Measurements from ENCODE around the gene FBXL13.
"Not testable (repeated sequence)": the region's sequence is repeated elsewhere in the genome, so short reads cannot be mapped to it uniquely, and the experiment has no call there.

Gene FBXL13

DNA sequence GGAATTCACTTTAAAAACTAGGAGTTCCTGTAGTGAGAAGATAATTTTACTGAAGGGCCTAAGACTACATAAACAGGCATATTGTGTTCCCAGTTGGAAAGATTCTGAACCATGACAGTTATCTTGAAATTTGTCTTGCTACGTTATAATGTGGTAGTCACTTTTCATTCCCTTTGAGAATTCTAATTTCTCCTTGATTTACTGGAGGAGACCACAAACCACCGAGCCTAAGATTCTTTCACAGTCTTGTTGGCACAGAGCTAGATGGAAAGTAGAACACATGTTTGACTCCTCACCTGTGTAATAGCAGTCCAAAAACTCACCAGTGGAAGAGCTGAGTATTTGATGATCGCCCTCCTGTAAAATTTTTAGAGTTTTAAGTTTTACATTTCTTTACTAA lies 5.2 kb upstream of the FBXL13 start:
- DNase-seq (ENCODE audit: low read depth): no peak

DNA sequence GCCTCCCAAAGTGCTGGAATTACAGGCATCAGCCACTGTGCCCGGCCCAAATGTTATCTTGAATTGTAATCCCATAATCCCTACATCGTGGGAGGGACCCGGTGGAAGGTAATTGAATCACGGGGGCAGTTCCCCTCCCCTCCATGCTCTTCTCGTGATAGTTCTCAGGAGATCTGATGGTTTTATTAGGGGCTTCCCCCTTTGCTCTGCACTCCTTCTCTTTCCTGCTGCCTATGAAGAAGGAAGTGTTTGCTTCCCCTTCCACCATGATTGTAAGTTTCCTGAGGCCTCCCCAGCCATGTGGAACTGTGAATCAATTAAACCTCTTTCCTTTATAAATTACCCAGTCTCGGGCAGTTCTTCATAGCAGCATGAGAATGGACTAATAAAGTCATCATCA lies 3.6 kb upstream of the FBXL13 start:
- not testable (repeated sequence) for DNase-seq (ENCODE audit: low read depth)

DNA sequence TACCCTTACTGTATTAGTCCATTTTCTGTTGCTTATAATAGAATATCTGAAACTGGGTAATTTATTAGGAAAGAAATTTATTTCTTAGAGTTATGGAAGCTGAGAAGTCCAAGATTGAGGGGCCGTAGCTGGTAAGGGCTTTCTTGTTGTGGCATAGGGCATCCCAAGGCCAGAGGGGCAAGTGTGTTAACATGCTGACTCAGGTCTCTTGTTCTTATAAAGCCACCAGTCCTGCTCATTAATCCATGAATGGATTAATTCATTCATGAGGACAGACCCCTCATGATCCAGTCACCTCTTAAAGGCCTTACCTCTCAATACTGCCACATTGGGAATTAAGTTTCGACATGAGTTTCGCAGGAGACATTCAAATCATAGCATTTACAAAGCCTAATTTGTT lies 2.7 kb upstream of the FBXL13 start:
- DNase-seq (ENCODE audit: low read depth): no peak

DNA sequence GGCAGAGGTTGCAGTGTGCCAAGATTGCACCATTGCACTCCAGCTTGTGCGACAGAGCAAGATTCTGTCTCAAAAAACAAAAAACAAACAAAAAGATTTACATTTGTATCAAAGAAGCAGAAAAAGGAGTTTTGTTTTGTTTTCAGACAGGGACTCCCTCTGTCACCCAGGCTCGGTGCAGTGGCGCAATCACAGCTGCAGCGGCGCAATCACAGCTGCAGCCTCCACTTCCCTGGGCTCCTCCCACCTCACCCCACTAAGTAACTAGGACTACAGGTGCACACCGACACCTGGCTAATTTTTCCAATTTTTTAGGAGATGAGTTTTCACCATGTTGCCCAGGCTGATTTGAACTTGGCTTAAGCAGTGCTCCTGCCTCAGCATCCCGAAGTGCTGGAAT lies 2.2 kb upstream of the FBXL13 start:
- no peak for DNase-seq (ENCODE audit: low read depth)

DNA sequence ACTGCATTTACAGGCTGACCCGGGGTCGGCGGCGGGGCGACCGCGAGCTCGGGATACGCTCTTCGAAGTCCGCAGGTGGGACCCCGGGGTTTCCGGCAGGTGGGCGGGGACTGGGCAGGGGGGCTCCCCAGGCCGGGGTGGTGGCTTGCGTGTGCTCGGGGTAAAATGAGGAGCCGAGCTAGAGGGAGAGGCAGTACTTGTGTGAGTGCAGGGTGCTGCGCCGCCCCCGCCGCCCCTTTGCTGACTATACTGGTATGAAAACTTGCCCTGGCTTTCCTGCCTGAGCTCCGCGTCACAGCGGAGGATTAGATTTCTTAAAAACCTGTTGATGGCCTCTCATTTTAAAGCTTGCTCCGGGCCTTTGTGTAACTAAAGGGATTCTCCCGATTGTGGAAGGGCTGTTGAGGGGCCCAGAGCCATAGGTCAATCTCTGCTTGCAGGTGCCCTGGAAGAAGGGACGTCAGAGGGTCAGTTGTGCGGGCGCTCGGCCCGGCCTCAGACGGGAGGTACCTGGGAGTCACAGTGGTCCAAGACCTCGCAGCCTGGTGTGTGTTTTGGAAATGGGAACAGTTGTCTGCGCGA lies 832 bp upstream of the FBXL13 start:
- DNase-seq (ENCODE audit: low read depth): peak; percentile 60

DNA sequence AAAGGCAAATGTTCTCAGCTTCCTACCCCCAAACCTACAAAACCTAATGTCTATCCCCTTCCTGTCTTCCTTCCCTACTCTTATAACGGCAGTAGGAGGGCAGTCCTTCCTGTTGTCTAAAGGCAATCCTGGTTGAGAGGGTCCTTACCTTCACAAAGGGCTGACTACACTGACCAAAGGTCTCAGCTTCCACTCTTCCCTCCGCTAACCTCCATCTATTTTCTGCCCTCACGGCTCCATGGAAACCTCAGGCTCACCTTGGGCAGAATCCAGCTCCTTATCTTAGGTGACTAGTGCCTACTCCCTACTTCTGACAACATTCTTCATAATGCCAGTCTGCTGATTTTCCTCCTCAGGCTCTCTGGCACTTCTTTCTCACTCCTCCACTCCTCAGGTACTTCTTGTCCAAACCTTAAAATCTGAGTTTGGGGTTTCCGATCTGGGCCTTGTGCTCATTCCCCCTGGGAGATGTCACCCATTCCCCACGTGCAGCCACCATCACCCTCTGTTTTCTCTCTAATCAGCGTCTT lies 542 bp downstream of the FBXL13 start:
- peak; percentile 36 for DNase-seq (ENCODE audit: low read depth)

DNA sequence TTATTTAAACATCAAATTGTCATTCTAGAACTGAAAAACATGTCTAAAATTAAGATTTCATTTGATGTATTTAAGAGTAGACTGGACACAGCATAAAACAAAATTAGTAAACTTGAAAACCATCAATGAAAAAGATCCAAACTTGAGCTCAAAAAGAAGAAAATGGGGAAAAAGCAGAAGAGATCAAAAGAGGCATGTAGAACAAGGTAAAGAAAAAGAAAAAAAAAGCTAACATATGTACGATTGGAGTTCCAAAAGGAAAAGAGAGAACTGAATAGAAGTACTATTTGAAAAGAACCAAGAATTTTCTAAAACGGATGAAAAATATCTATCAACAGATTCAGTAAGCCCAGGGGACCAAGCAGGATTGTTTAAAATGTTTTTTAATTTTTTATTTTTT lies 3.6 kb downstream of the FBXL13 start:
- DNase-seq (ENCODE audit: low read depth): no peak

DNA sequence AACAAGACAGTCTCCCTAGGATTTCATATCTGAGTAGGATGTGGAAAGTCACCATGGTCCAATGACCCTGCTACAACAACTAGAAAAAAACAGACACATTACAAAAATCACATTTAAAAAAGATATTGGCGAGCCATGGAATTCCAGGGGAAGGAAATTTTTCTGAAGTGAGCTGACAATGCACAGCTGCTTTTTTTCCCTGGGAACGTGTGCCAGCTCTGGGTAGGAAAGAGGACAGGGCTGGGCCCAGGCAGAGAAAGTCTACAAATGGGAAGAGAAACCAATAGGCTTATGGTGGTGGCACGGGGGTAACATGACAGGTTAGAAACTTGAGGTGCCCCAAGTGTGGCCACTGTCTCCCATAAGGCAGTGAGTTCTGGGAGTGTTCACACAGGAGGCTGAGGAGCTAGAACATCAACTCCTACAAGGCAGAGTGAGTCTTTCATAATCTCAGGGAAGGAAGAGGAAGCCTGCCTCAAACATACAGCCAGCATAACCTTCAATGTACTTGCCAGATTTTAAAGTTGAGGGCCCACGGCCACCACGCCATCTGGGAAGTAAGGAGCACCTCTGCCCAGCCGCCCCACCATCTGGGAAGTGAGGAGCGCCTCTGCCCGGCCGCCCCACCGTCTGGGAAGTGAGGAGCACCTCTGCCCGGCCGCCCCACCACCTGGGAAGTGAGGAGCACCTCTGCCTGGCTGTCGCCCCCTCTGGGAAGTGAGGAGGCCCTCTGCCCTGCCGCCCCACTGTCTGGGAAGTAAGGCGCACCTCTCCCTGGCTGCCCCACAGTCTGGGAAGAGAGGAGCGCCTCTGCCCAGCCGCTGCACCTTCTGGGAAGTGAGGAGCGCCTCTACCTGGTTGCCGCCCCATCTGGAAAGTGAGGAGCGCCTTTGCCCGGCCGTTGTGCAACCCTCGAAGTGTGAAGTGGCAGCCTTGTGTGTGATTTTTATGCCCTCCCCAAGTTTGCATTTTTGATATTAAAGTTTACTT lies 5.9 kb downstream of the FBXL13 start:
- DNase-seq (ENCODE audit: low read depth): no peak

DNA sequence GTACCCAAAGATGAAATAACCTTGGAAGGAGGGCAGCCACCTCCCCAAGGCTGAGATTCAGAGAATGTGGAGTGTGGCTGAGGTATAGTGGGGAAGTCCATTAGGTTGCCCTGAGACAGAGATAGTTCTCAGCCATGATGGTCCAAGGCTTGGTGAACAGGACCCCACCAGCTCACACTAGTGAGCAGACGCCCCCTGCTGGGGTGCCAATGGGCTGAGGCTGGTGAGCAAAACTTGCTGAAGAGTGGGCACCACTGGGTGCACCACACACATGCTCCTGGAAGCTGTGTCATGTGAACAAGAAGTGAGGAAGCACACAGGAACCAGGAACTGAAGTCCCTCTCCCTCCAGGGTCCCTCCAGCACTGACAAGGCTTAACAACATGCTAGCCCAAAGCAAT lies 8.9 kb downstream of the FBXL13 start:
- peak; percentile 68 for DNase-seq (ENCODE audit: low read depth)

DNA sequence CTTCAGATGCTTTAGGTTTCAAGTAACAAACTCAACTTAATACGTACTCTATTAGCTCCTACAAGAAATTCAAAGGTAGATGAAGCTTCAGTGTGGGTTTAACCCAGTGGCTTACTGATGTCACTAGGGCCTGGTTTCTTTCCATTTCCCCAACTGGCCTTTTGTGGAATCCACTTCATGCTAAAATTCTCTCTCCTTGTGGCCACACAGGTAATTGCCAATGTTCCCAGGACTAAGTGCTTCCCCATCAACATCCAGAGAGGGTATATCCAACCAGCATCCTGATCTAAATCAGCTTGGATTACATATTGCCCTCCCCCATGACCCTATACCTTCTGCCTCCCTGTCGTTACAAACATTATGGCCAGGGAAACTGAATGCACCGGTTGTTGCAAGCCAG lies 10.7 kb downstream of the FBXL13 start:
- peak; percentile 15 for DNase-seq (ENCODE audit: low read depth)

DNA sequence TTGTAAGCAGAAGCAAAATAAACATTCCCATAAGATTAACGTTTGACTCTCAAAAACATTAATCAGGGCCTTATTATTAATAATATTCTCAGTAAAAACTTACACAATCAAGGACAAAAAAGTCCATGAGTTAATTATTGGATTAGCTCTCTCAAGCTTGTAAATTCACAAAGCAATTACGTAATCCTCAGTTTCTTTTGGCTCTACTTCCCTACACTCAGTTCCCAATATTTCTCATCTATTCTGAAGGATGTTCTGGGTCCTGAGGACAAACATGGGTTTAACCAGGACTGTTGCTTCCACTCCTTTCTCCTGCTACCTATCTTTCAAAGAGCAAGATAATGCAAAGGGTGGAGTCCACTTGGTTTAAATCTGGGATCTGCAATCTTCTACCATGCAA lies 15.1 kb downstream of the FBXL13 start:
- DNase-seq (ENCODE audit: low read depth): no peak

DNA sequence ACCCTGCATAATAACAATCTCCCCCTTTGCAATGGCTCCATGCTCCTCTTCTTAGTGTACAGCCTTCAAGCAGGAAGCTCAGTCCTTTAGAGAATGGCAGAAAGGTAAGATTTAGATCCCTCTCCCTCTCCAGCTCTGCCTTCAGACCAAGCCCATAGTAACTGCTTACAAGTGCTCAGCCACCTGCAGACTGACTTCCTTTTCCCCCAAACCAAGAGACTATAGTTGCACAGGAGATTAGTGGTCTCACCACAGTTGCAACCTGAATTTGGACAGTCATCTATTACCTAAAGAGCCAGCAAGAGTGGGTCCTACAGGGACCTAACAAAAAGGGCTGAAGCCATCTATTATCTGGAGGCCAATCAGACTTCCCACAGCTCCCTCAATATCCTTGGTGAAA lies 16.5 kb downstream of the FBXL13 start:
- no peak for DNase-seq (ENCODE audit: low read depth)

DNA sequence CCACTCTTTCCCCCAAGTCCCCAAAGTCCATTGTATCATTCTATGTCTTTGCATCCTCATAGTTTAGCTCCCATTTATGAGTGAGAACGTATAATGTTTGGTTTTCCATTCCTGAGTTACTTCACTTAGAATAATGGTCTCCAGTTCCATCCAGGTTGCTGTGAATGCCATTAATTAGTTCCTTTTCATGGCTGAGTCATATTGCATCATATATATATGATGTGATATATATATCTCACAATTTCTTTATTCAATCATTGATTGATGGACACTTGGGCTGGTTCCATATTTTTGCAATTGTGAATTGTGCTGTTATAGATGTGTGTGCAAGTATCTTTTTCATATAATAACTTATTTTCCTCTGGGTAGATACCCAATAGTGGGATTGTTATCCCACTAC lies 18.6 kb downstream of the FBXL13 start:
- not testable (repeated sequence) for DNase-seq (ENCODE audit: low read depth)

DNA sequence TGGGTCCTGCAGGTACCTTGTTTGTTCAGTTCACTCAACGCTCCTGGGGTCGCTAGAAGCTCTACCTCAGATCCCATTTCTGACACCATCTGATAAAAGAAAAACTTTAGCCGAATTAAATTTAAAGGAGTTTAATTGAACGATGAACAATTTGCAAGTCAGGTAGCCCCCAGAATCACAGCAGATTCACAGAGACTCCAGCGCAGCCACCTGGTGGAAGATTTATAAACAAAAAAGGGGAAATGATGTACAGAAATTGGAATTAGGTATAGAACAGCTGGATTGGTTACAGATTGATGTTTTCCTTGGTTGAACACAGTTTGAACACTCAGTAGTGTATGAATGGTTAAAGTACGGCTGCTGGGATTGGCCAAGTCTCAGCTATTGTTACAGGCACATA lies 23.1 kb downstream of the FBXL13 start:
- DNase-seq (ENCODE audit: low read depth): no peak

DNA sequence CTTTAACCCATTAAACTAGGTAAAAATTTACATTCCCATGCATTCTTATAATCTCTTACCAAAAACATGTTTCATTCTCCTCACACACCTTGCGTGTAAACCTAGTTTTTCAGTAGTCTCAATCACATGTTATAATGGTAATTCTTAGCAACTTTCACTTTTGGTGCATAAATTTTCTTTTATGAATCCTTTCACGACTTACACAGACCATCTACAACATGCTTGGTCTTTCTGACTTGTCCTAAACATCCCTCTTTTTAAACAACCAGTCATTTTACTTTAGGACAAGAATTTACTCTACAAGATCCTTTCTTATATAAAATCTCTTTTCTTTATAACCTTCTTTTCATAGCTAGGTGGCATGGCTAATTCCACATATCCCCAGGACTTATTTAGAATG lies 25.8 kb downstream of the FBXL13 start:
- peak; percentile 59 for DNase-seq (ENCODE audit: low read depth)

DNA sequence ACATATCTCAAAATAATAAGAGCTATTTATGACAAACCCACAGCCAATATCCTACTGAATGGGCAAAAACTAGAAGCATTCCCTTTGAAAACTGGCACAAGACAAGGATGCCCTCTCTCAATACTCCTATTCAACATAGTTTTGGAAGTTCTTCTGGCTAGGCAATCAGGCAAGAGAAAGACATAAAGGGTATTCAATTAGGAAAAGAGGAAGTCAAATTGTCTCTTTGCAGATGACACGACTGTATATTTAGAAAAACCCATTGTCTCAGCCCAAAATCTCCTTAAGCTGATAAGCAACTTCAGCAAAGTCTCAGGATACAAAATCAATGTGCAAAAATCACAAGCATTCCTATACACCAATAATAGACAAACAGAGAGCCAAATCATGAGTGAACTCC lies 32.8 kb downstream of the FBXL13 start:
- not testable (repeated sequence) for DNase-seq (ENCODE audit: low read depth)

DNA sequence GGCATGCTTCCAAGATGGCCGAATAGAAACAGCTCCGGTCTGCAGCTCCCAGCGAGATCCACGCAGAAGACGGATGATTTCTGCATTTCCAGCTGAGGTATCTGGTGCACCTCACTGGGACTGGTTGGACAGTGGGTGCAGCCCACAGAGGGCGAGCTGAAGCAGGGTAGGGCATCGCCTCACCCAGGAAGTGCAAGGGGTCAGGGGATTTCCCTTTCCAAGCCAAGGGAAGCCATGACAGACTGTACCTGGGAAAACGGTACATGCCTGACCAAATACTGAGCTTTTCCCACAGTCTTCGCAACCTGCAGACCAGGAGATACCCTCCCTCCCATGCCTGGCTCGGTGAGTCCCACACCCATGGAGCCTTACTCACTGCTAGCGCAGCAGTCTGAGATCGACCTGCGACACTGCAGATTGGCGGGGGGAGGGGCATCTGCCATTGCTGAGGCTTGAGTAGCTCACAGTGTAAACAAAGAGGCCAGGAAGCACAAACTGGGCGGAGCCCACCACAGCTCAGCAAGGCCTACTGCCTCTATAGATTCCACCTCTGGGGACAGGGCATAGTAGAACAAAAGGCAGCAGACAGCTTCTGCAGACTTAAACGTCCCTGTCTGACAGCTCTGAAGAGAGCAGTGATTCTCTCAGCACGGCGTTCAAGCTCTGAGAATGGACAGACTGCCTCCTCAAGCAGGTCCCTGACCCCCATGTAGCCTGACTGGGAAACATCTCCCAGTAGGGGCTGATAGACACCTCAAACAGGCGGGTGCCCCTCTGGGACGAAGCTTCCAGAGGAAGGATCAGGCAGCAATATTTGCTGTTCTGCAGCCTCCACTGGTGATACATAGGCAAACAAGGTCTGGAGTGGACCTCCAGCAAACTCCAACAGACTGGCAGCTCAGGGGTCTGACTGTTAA lies 36.5 kb downstream of the FBXL13 start:
- DNase-seq (ENCODE audit: low read depth): not testable (repeated sequence)

DNA sequence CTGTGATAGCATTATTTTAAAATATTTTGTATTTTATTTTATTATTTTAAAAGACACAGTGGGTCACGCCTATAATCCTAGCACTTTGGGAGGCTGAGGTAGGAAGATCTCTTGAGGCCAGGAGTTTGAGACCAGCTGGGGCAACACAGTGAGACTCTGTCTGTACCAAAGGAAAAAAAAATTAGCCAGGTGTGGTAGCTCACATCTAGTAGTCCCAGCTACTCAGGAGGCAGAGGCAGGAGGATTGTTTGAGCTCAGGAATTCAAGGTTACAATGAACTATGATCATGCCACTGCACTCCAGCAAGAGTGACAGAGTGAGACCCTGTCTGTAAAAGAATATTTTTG lies 37.1 kb downstream of the FBXL13 start:
- DNase-seq (ENCODE audit: low read depth): no peak

DNA sequence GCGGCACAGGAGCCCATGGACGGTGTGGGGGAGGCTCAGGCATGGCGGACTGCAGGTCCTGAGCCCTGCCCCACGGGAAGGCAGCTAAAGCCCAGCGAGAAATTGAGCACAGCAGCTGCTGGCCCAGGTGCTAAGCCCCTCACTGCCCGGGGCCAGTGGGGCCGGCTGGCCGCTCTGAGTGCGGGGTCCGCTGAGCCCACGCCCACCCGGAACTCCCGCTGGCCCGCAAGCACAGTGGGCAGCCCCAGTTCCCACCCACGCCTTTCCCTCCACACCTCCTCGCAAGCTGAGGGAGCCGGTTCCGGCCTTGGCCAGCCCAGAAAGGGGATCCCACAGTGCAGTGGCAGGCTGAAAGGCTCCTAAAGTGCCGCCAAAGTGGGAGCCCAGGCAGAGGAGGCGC lies 40.3 kb downstream of the FBXL13 start:
- not testable (repeated sequence) for DNase-seq (ENCODE audit: low read depth)

DNA sequence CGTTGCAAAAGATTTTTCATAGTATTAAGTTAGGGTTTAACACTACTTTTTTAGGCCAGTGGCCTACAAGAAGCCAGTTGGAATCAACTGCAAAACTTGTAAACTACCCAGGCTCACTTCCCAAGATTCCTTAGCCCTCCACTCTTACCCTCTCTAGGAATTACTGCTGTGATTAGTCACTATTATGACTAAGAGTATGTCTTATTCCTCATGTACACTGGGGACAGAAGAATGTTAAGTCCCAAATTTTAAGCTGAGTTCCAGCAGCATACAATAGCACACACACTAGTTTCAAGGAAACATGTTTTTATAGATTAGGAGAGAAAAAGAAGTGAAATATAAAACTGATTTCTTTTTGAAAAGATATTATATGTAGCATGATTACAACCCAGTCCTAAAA lies 42.8 kb downstream of the FBXL13 start:
- peak; percentile 34 for DNase-seq (ENCODE audit: low read depth)

DNA sequence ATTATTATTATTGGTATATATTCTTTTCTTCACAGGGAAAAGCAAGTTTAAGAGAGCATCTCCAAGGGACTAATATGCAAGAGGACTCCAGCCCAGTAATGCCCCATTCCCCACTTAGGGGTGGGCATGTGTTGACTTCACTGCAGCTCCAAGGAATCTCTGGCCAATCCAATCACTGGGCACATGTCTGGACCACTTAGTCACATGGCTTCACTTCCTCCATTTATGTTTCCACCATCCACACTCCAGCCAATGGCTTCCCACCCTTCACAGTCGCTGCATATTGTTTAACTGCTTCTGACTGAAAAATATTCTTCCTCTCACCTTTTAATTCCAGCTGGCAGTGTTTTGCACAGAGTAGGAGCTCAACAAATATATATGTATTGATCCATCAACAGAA lies 43.6 kb downstream of the FBXL13 start:
- no peak for DNase-seq (ENCODE audit: low read depth)

DNA sequence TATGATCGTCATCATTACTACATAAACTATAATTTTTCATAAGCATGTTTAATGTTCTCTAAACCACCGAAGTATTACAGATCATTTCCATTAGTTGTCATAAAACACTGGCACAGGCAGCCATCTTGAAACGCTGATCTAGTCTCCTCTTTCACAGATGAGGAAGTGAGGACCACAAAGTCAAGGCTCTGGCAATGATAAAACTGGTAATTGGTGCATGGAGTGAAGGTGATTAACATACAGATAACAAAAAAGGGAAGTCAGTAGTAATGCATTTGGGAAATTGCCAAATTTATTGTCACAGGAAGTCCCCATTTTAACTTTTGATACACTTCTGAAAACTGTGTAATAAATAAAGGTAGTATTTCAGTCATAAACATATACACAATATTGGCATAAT lies 49.3 kb downstream of the FBXL13 start:
- DNase-seq (ENCODE audit: low read depth): no peak
